H9 (cell line): ENCODE results near the gene MXRA7. TPM values are rescaled to one million over a fixed set of nuclear protein-coding genes. Genes with fewer than 3 reads are reported as not detected.

Source experiments
- DNase-seq: peaks from one replicate; pipeline ENCODE4 v3.0.0-alpha.2; 2017
- H2AFZ ChIP-seq: one replicate; pipeline ENCODE4 v1.6.1; 2013; ENCODE audit warnings: mild to moderate bottlenecking, low read length, control low read depth, moderate library complexity
- H2AK5ac ChIP-seq: 2 replicates; pipeline ENCODE4 v1.6.1; 2013; ENCODE audit warnings: low read length, control low read depth, mixed read lengths; ENCODE audit not compliant: insufficient read length
- H2BK120ac ChIP-seq: one replicate; pipeline ENCODE4 v1.6.1; 2013; ENCODE audit warnings: low read depth, mild to moderate bottlenecking, low read length, control low read depth, inconsistent platforms; ENCODE audit not compliant: poor library complexity, severe bottlenecking
- H2BK12ac ChIP-seq: 2 replicates; pipeline ENCODE4 v1.6.1; 2013; ENCODE audit warnings: low read length, control low read depth, mixed read lengths, low read depth; ENCODE audit not compliant: insufficient read length
- H2BK15ac ChIP-seq: 2 replicates; pipeline ENCODE4 v1.6.1; 2013; ENCODE audit warnings: low read depth, low read length, control low read depth
- H2BK20ac ChIP-seq: one replicate; pipeline ENCODE4 v1.6.1; 2013; ENCODE audit warnings: low read depth, mild to moderate bottlenecking, low read length, control low read depth, inconsistent platforms; ENCODE audit not compliant: poor library complexity, severe bottlenecking
- H2BK5ac ChIP-seq: 2 replicates; pipeline ENCODE4 v1.6.1; 2013; ENCODE audit warnings: low read length, control low read depth, mixed read lengths; ENCODE audit not compliant: insufficient read length
- H3K14ac ChIP-seq: 2 replicates; pipeline ENCODE4 v1.6.1; 2013; ENCODE audit warnings: low read length, control low read depth; ENCODE audit not compliant: insufficient read depth
- H3K18ac ChIP-seq: 2 replicates; pipeline ENCODE4 v1.6.1; 2013; ENCODE audit warnings: low read depth, mild to moderate bottlenecking, mixed read lengths, low read length, control low read depth; ENCODE audit not compliant: insufficient read length
- H3K23ac ChIP-seq: 2 replicates; pipeline ENCODE4 v1.6.1; 2013; ENCODE audit warnings: low read length, control low read depth, mixed read lengths, low read depth; ENCODE audit not compliant: insufficient read length
- H3K23me2 ChIP-seq: 2 replicates; pipeline ENCODE4 v1.6.1; 2013; ENCODE audit warnings: low read depth, mild to moderate bottlenecking, mixed read lengths, low read length, control low read depth; ENCODE audit not compliant: insufficient read length, poor library complexity, severe bottlenecking
- H3K27ac ChIP-seq: 2 replicates; pipeline ENCODE4 v1.5.1; 2013; ENCODE audit warnings: low read length, control low read depth, mixed read lengths, low read depth; ENCODE audit not compliant: insufficient read length
- H3K27me3 ChIP-seq: 2 replicates; pipeline ENCODE4 v1.6.1; 2013; ENCODE audit warnings: low read length, control low read depth, inconsistent platforms; ENCODE audit not compliant: insufficient read depth
- H3K4ac ChIP-seq: 2 replicates; pipeline ENCODE4 v1.6.1; 2013; ENCODE audit warnings: low read depth, mild to moderate bottlenecking, control low read depth, inconsistent platforms, low read length, moderate library complexity
- H3K4me1 ChIP-seq: 2 replicates; pipeline ENCODE4 v1.6.1; 2013; ENCODE audit warnings: low read length, control low read depth, inconsistent platforms; ENCODE audit not compliant: insufficient read depth
- H3K4me2 ChIP-seq: 2 replicates; pipeline ENCODE4 v1.6.1; 2013; ENCODE audit warnings: low read length, control low read depth, mixed read lengths; ENCODE audit not compliant: insufficient read length, insufficient read depth
- H3K56ac ChIP-seq: 2 replicates; pipeline ENCODE4 v1.6.1; 2013; ENCODE audit warnings: low read depth, mild to moderate bottlenecking, mixed read lengths, low read length, control low read depth; ENCODE audit not compliant: insufficient read length
- H3K79me1 ChIP-seq: 2 replicates; pipeline ENCODE4 v1.6.1; 2013; ENCODE audit warnings: low read depth, mild to moderate bottlenecking, moderate library complexity, low read length, control low read depth, inconsistent platforms; ENCODE audit not compliant: insufficient read depth, poor library complexity, severe bottlenecking
- H3K79me2 ChIP-seq: 2 replicates; pipeline ENCODE4 v1.6.1; 2013; ENCODE audit warnings: low read length, control low read depth, inconsistent platforms; ENCODE audit not compliant: insufficient read depth
- H3K9ac ChIP-seq: 2 replicates; pipeline ENCODE4 v1.6.1; 2013; ENCODE audit warnings: low read length, control low read depth, mixed read lengths; ENCODE audit not compliant: insufficient read length; ENCODE audit errors: extremely low read depth
- H3K9me3 ChIP-seq: one replicate; pipeline ENCODE4 v1.6.1; 2013; ENCODE audit warnings: low read depth, low read length, inconsistent platforms; ENCODE audit not compliant: control insufficient read depth
- H3T11ph ChIP-seq: one replicate; pipeline ENCODE4 v1.6.1; 2013; ENCODE audit warnings: mild to moderate bottlenecking, low read length, control low read depth, inconsistent platforms
- H4K20me1 ChIP-seq: one replicate; pipeline ENCODE4 v1.6.1; 2013; ENCODE audit not compliant: control insufficient read depth, insufficient read length, insufficient read depth
- H4K5ac ChIP-seq: 2 replicates; pipeline ENCODE4 v1.6.1; 2013; ENCODE audit warnings: low read depth, mild to moderate bottlenecking, mixed read lengths, low read length, control low read depth; ENCODE audit not compliant: insufficient read length
- H4K8ac ChIP-seq: replicated peaks from 2 replicates; pipeline ENCODE4 v1.6.1; 2013; ENCODE audit warnings: low read length, control low read depth, mixed read lengths, low read depth; ENCODE audit not compliant: insufficient read length
- H4K91ac ChIP-seq: 2 replicates; pipeline ENCODE4 v1.6.1; 2013; ENCODE audit warnings: low read depth, mild to moderate bottlenecking, moderate library complexity, mixed read lengths, low read length, control low read depth; ENCODE audit not compliant: insufficient read length
- H3K27ac Mint-ChIP-seq, 3 experiments: 2 replicates in 2 of 3; 3 replicates in 1 of 3; pipeline ENCODE4 v1.8.0; 2020 to 2021; ENCODE audit warnings: mixed read lengths in 3 of 3, mild to moderate bottlenecking in 1 of 3, moderate library complexity in 1 of 3
- H3K27me3 Mint-ChIP-seq: 2 replicates; pipeline ENCODE4 v1.8.0; 2021; ENCODE audit warnings: low read depth, mild to moderate bottlenecking, moderate library complexity, mixed read lengths
- H3K36me3 Mint-ChIP-seq, 3 experiments: 2 replicates in 2 of 3; 3 replicates in 1 of 3; pipeline ENCODE4 v1.8.0; 2020 to 2021; ENCODE audit warnings: low read depth in 3 of 3, mixed read lengths in 3 of 3; ENCODE audit not compliant: insufficient read depth in 1 of 3
- H3K4me1 Mint-ChIP-seq, 2 experiments: 2 replicates each; pipeline ENCODE4 v1.8.0; 2020; ENCODE audit warnings: mixed read lengths in 2 of 2
- H3K4me3 Mint-ChIP-seq, 2 experiments: 2 replicates in 1 of 2; 3 replicates in 1 of 2; pipeline ENCODE4 v1.8.0; 2020 to 2021; ENCODE audit warnings: mild to moderate bottlenecking in 2 of 2, mixed read lengths in 2 of 2, moderate library complexity in 1 of 2
- H3K9me3 Mint-ChIP-seq, 2 experiments: 2 replicates in 1 of 2; 3 replicates in 1 of 2; pipeline ENCODE4 v1.8.0; 2020; ENCODE audit warnings: mild to moderate bottlenecking in 2 of 2, mixed read lengths in 2 of 2, moderate library complexity in 1 of 2
- CTCF ChIP-seq: fragments of 200-600 bp; sonication (generic); conservative IDR thresholded peaks from 3 replicates; pipeline ENCODE4 v1.8.0; 2021; ENCODE audit warnings: antibody characterized with exemption, mild to moderate bottlenecking
- WGBS: extraction: QIAGEN DNeasy Blood & Tissue Kit; methylation state at CpG from one replicate; pipeline ENCODE4 v1.1.7; 2013; ENCODE audit warnings: missing lambda C conversion rate, low lambda C conversion rate, mixed read lengths; ENCODE audit not compliant: insufficient read length; ENCODE audit errors: extremely low coverage; 5-methylcytosine and 5-hydroxymethylcytosine counted together
- total RNA-seq: library from RNA; stranded (reverse); gene quantifications from 2 replicates; pipeline ENCODE4 v1.2.1, GENCODE V29; 2021

Gene MXRA7
- total RNA-seq, 1 experiment from 2014 or later, result 28.2 TPM

- no peaks in the 10 kb centered on the region for H3K23me2 ChIP-seq
- no peak overlapping the region; a peak in 2 of 7 replicates for H3K27ac Mint-ChIP-seq
- H3K27ac ChIP-seq, result no peak overlapping the region
- no peak overlapping the region for H3K9ac ChIP-seq
- WGBS, result no CpG with 5 or more reads among the region's 15 CpGs
- H4K91ac ChIP-seq, result no peak overlapping the region
- H3K4me1 ChIP-seq, result peaks cover 3% of the 10 kb centered on the region; the same call in 1 of the 2 replicates
- H3K4me1 Mint-ChIP-seq, result peaks cover 22 to 42% of the 10 kb centered on the region in 2 experiments
- H2BK5ac ChIP-seq, result no peak overlapping the region
- H2BK120ac ChIP-seq, result no peak overlapping the region
- H3K14ac ChIP-seq, result no peak overlapping the region; the same call in 1 of the 2 replicates
- no peak overlapping the region for H3K18ac ChIP-seq
- no peak overlapping the region for H4K5ac ChIP-seq
- H3K4me3 Mint-ChIP-seq, result no peak overlapping the region
- no peak overlapping the region for H2AK5ac ChIP-seq
- H3K79me1 ChIP-seq, result no peaks in the 10 kb centered on the region
- H3K4ac ChIP-seq, result no peak overlapping the region
- H4K8ac ChIP-seq, result no peak overlapping the region
- no peaks in the 10 kb centered on the region for H3K27me3 Mint-ChIP-seq
- no peak overlapping the region for H2BK12ac ChIP-seq
- H2BK15ac ChIP-seq, result no peak overlapping the region
- H2AFZ ChIP-seq, result no peak overlapping the region
- TF ChIP-seq CTCF, result no peak
- H3K27me3 ChIP-seq, result no peaks in the 10 kb centered on the region
- no peak overlapping the region for H3K56ac ChIP-seq
- no peak overlapping the region for H3K23ac ChIP-seq
- no peak overlapping the region for H2BK20ac ChIP-seq
- no peak overlapping the region for H3K4me2 ChIP-seq
- no peak for DNase-seq
- H3K36me3 Mint-ChIP-seq, result 0 out of 7 replicates have a peak, but pooled peaks cover 0 to 4% (median 0%) of the 10 kb centered on the region in 3 experiments
- H3K79me2 ChIP-seq, result no peaks in the 10 kb centered on the region
- H3T11ph ChIP-seq, result no peak overlapping the region
- H3K9me3 Mint-ChIP-seq, result no peaks in the 10 kb centered on the region; a peak in 1 of 5 replicates
- H3K9me3 ChIP-seq, result no peaks in the 10 kb centered on the region
- no peaks in the 10 kb centered on the region for H4K20me1 ChIP-seq
Observed at GRCh38 chr17:76686538-76687297, 24.0 kb downstream of the MXRA7 start.
